Right hindlimb (tissue), 1 donor: ENCODE measurements around the gene B3GALNT2.
"Not testable (repeated sequence)": the region's sequence is repeated elsewhere in the genome, so short reads cannot be mapped to it uniquely, and the experiment has no call there.

Source experiments
- DNase-seq: peaks from one replicate; pipeline ENCODE4 v3.0.0-alpha.2; 2018

Gene B3GALNT2

GRCh38 chr1:235504122-235504493 is at the start of gene B3GALNT2:
B3GALNT2 (minus strand) TSS chr1:235504452; CDS start chr1:235504252, 200 bp downstream.
- no peak for DNase-seq

- no peak for DNase-seq
Measured at GRCh38 chr1:235553112-235553551, 48.9 kb upstream of the B3GALNT2 start.

GRCh38 chr1:235552146-235552716 is 48.0 kb upstream of the B3GALNT2 start:
- DNase-seq, result no peak

- no peak for DNase-seq
Measured at GRCh38 chr1:235549351-235550139, 45.3 kb upstream of the B3GALNT2 start.

- DNase-seq, result not testable (repeated sequence)
Measured at GRCh38 chr1:235546369-235547155, 42.3 kb upstream of the B3GALNT2 start.

GRCh38 chr1:235545292-235545930 is 41.2 kb upstream of the B3GALNT2 start:
- DNase-seq, result no peak

- DNase-seq, result not testable (repeated sequence)
Measured at GRCh38 chr1:235542845-235543244, 38.6 kb upstream of the B3GALNT2 start.

GRCh38 chr1:235533476-235534168 is 29.4 kb upstream of the B3GALNT2 start:
- no peak for DNase-seq

GRCh38 chr1:235532360-235532759 is 28.1 kb upstream of the B3GALNT2 start:
- DNase-seq, result no peak

GRCh38 chr1:235527196-235527814 is 23.1 kb upstream of the B3GALNT2 start:
- DNase-seq, result no peak

GRCh38 chr1:235525314-235525713 is 21.1 kb upstream of the B3GALNT2 start:
- DNase-seq, result no peak

- no peak for DNase-seq
Measured at GRCh38 chr1:235516862-235517446, 12.7 kb upstream of the B3GALNT2 start.

GRCh38 chr1:235515844-235516512 is 11.7 kb upstream of the B3GALNT2 start:
- DNase-seq, result no peak

- no peak for DNase-seq
Measured at GRCh38 chr1:235513495-235514366, 9.5 kb upstream of the B3GALNT2 start.

GRCh38 chr1:235511470-235512240 is 7.4 kb upstream of the B3GALNT2 start:
- no peak for DNase-seq

GRCh38 chr1:235510823-235511222 is 6.6 kb upstream of the B3GALNT2 start:
- DNase-seq, result no peak

GRCh38 chr1:235507623-235508022 is 3.4 kb upstream of the B3GALNT2 start:
- no peak for DNase-seq

- peak; percentile 99 for DNase-seq
Measured at GRCh38 chr1:235504494-235505222, 406 bp upstream of the B3GALNT2 start.
